Prostate gland (tissue), 2 donors: ENCODE data around the gene MARK2. TPM values are rescaled to one million over a fixed set of nuclear protein-coding genes. Genes with fewer than 3 reads are reported as not detected.
A peak's percentile ranks its signal among the peaks of the same experiment; 100 is the strongest.

Experiments
- DNase-seq: peaks from one replicate; pipeline ENCODE4 v3.0.0-alpha.2; 2019; ENCODE audit warnings: low spot score
- H3K27ac ChIP-seq, 2 donors: fragments of 200-600 bp; sonication (generic); 2 replicates each; pipeline ENCODE4 v1.5.1; 2017 to 2019
- H3K27me3 ChIP-seq: fragments of 200-600 bp; sonication (generic); replicated peaks from 2 replicates; pipeline ENCODE4 v1.5.1; 2019; ENCODE audit not compliant: insufficient read depth
- H3K36me3 ChIP-seq, 2 donors: fragments of 200-600 bp; sonication (generic); 1 replicate in 1 of 2; 2 replicates in 1 of 2; pipeline versions ENCODE4 v1.5.1 to v1.8.1; 2017 to 2019
- H3K4me1 ChIP-seq: fragments of 200-600 bp; sonication (generic); replicated peaks from 2 replicates; pipeline ENCODE4 v1.5.1; 2019
- H3K4me3 ChIP-seq, 2 donors: fragments of 200-600 bp; sonication (generic); 2 replicates each; pipeline ENCODE4 v1.5.1; 2017 to 2019
- H3K9me3 ChIP-seq: fragments of 200-600 bp; sonication (generic); 2 replicates; pipeline ENCODE4 v1.5.1; 2017
- CTCF ChIP-seq, 4 experiments: fragments of 200-600 bp in 2 of 4; fragments of 450-650 bp in 2 of 4; sonication (generic) in 2 of 4; IDR thresholded peaks; 1 replicate in 3 of 4; 2 replicates in 1 of 4; pipeline ENCODE4 v1.5.1; 2016 to 2019; ENCODE audit warnings: antibody characterized with exemption in 4 of 4, mild to moderate bottlenecking in 2 of 4, moderate library complexity in 2 of 4
- POLR2A ChIP-seq: fragments of 450-650 bp; IDR thresholded peaks from one replicate; pipeline ENCODE4 v1.6.1; 2016; ENCODE audit warnings: antibody characterized with exemption, mild to moderate bottlenecking
- POLR2AphosphoS5 ChIP-seq: sonication (generic); formaldehyde crosslinking; IDR thresholded peaks from one replicate; pipeline ENCODE4 v1.6.1; 2017; ENCODE audit warnings: antibody characterized with exemption
- WGBS: methylation state at CpG from one replicate; pipeline ENCODE4 v1.1.5; 2018; 5-methylcytosine and 5-hydroxymethylcytosine counted together
- intact Hi-C: fragments of 100-400 bp; cut with DNase I; formaldehyde crosslinking; loops from one replicate; pipeline ENCODE4 v1.14.2; 2022
- total RNA-seq, 2 donors: library from RNA; depleted of rRNA; stranded (reverse); fragments of >200 nt; gene quantifications; one replicate each; pipeline ENCODE4 v1.1.0, GENCODE V29; 2016

Gene MARK2
- total RNA-seq, 2 donors from 2014 or later, result 65.4 to 67.2 TPM

DNA sequence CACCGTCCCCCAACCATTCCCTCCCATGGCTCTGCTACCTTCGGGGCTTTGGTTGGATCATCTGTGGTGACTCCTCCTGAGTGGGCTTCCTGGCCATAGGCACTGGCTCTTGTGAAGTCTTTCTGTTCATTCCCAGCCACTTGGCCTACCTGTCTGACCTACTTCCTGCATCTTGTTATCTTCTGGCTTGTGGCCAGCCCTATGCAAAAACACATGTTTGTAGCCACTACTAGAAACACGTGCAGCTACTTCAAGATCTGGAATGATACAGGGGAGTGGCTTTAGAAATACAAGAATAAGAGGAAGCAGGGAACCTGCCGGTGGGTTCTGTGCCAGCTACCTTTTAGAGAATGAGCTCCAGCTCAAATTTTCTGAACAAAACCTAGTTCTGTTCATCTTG, 57.2 kb downstream of the MARK2 start:
- DNase-seq, result no peak
- intact Hi-C loops, result no loop called here
- no peak overlapping the region for H3K27ac ChIP-seq
- H3K9me3 ChIP-seq, result no peaks in the 10 kb centered on the region
- H3K4me3 ChIP-seq, result no peak overlapping the region
- TF ChIP-seq CTCF (IDR thresholded peaks at IDR 0.05), result no peak
- no peak for TF ChIP-seq POLR2A
- TF ChIP-seq POLR2AphosphoS5, result no peak
- H3K27me3 ChIP-seq, result no peaks in the 10 kb centered on the region
- H3K4me1 ChIP-seq, result no peaks in the 10 kb centered on the region
- H3K36me3 ChIP-seq, result peaks cover 10 to 42% of the 10 kb centered on the region in 2 donors
- 78% methylated on average over 4 of the region's 4 CpGs for WGBS

DNA sequence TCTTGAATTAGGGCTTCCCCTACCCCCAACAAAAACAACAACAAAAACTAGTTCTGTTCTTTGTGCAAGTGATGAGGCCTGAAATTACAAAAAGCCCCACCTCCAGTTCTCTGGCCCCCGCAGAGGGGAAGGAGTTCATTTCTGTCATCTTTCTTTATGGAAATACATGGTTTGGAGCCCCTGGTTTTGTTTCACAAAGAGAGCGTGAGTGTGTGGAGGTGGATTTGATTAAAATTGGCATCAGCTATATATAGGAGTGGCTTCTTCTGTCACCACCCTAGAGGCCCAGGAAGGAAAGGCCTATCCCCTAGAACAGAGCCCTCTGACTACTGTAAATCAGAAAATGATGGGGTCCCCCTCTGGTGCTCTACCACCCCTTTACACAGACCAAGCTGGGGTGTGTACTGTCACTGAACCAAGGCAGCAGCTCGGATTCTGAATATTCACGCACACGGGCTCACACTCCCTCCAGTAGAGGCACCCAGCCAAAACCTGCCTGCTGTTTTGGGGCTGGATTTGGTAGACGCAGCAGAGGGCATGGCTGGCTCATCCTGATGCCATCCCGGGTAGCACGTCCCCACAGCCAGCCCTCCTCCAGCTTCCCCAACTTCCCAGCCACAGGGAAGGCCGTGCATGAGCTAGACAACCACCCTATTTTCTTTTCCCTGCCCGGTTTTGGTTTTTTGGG, 58.7 kb downstream of the MARK2 start:
- WGBS, result 83% methylated on average over 10 of the region's 10 CpGs

DNA sequence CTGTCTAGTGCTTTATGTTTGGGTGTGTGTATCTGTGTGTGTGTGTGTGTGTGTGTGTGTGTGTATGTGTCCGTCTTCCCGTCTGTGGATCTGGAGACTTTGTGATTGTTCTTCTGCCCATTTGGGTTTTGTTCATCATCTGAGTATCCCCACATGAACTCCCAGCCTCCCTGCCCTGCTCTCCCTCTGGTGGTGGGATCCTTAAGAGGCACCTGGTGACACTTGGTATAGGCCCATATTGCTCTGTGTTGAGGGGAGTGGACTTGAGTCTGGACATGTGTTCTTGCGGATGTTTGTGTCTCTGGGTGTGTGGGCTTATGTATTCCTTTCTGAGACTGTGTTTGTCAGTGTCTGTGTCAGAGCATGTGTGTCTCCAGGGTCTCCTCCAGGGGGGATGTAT, 62.8 kb downstream of the MARK2 start:
- Histone ChIP-seq H3K27ac (no peak overlapping the region), H3K9me3 (no peaks in the 10 kb centered on the region), H3K4me3 (no peak overlapping the region), H3K4me1 (no peaks in the 10 kb centered on the region), H3K36me3 (peaks cover 23 to 64% of the 10 kb centered on the region in 2 donors), H3K27me3 (no peaks in the 10 kb centered on the region)
- 66% methylated on average over 3 of the region's 3 CpGs for WGBS
- TF ChIP-seq CTCF (IDR thresholded peaks at IDR 0.05) (peak in 1 of 4 experiments; percentile 6), POLR2A (no peak), POLR2AphosphoS5 (no peak)
- no peak for DNase-seq
- intact Hi-C loops, result no loop called here

More for the DNA sequence above, 58.7 kb downstream of the MARK2 start:
- H3K4me1 ChIP-seq, result no peaks in the 10 kb centered on the region
- no peaks in the 10 kb centered on the region for H3K27me3 ChIP-seq
- intact Hi-C loops, result no loop called here
- DNase-seq, result no peak
- H3K36me3 ChIP-seq, result peaks cover 16 to 52% of the 10 kb centered on the region in 2 donors
- no peak overlapping the region for H3K27ac ChIP-seq
- H3K4me3 ChIP-seq, result no peak overlapping the region
- no peaks in the 10 kb centered on the region for H3K9me3 ChIP-seq
- TF ChIP-seq CTCF (IDR thresholded peaks at IDR 0.05) (no peak), POLR2A (no peak), POLR2AphosphoS5 (no peak)

- H3K27me3 ChIP-seq, result no peaks in the 10 kb centered on the region
- DNase-seq, result no peak
- no peak for TF ChIP-seq POLR2A
- no peak for TF ChIP-seq CTCF (IDR thresholded peaks at IDR 0.05)
- no peak for TF ChIP-seq POLR2AphosphoS5
- H3K27ac ChIP-seq, result no peak overlapping the region
- intact Hi-C loops, result no loop called here
- 93% methylated on average over 14 of the region's 14 CpGs for WGBS
- H3K4me1 ChIP-seq, result no peaks in the 10 kb centered on the region
- H3K9me3 ChIP-seq, result no peaks in the 10 kb centered on the region
- no peak overlapping the region for H3K4me3 ChIP-seq
- peaks cover 31 to 55% of the 10 kb centered on the region in 2 donors for H3K36me3 ChIP-seq
These were observed 65.0 kb downstream of the MARK2 start for GRCh38 chr11:63903884-63904283.

DNA sequence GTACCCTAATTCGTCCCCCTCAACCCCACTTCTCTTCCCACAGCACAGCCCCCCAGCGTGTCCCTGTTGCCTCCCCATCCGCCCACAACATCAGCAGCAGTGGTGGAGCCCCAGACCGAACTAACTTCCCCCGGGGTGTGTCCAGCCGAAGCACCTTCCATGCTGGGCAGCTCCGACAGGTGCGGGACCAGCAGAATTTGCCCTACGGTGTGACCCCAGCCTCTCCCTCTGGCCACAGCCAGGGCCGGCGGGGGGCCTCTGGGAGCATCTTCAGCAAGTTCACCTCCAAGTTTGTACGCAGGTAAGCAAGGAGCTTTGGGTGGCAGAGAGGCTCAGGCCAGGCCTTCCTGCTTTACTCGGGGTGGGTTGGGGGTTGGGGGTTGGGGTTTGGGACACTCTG, 65.8 kb downstream of the MARK2 start:
- H3K9me3 ChIP-seq, result no peaks in the 10 kb centered on the region
- WGBS, result 93% methylated on average over 13 of the region's 13 CpGs
- H3K27ac ChIP-seq, result no peak overlapping the region
- H3K36me3 ChIP-seq, result peaks cover 29 to 48% of the 10 kb centered on the region in 2 donors
- DNase-seq, result no peak
- H3K4me1 ChIP-seq, result no peaks in the 10 kb centered on the region
- H3K27me3 ChIP-seq, result no peaks in the 10 kb centered on the region
- no peak overlapping the region for H3K4me3 ChIP-seq
- no peak for TF ChIP-seq POLR2AphosphoS5
- intact Hi-C loops, result no loop called here
